OCI-LY3 (cell line): Measurements from ENCODE around the gene RNH1.

ENCODE experiments used
- H2AFZ ChIP-seq: fragments of 200-600, 300-600 bp; shearing (Covaris generic); 2 replicates; pipeline ENCODE4 v1.6.0; 2014; ENCODE audit warnings: antibody characterized with exemption, low read depth, low read length
- H3K27ac ChIP-seq: fragments of 200-600, 300-600 bp; sonication (generic); 2 replicates; pipeline ENCODE4 v1.5.1; 2014; ENCODE audit warnings: mild to moderate bottlenecking, low read length, moderate library complexity, mixed read lengths
- H3K27me3 ChIP-seq: fragments of 200-600, 300-600 bp; sonication (generic); 2 replicates; pipeline ENCODE4 v1.6.1; 2014; ENCODE audit warnings: low read depth, low read length, mixed read lengths
- H3K36me3 ChIP-seq: fragments of 200-600, 300-600 bp; sonication (generic); replicated peaks from 2 replicates; pipeline ENCODE3; 2014; ENCODE audit warnings: low read depth, low read length, mixed read lengths
- H3K4me1 ChIP-seq: fragments of 300-600, 200-600 bp; sonication (generic); 2 replicates; pipeline ENCODE4 v1.6.1; 2014; ENCODE audit warnings: low read length, mixed read lengths
- H3K4me2 ChIP-seq: fragments of 200-600, 300-600 bp; sonication (generic); 2 replicates; pipeline ENCODE4 v1.6.1; 2014; ENCODE audit warnings: low read length, mixed read lengths
- H3K4me3 ChIP-seq: fragments of 300-600, 200-600 bp; sonication (generic); 2 replicates; pipeline ENCODE4 v1.5.1; 2014; ENCODE audit warnings: antibody characterized with exemption, mild to moderate bottlenecking, low read length, moderate library complexity
- H3K79me2 ChIP-seq: fragments of 300-600, 200-600 bp; shearing (Covaris generic); 2 replicates; pipeline ENCODE4 v1.6.1; 2014; ENCODE audit warnings: mild to moderate bottlenecking, low read length, mixed read lengths
- H3K9ac ChIP-seq: fragments of 300-600, 200-600 bp; shearing (Covaris generic); 2 replicates; pipeline ENCODE4 v1.6.0; 2014; ENCODE audit warnings: mild to moderate bottlenecking, low read length, moderate library complexity
- H3K9me3 ChIP-seq: fragments of 200-600, 300-600 bp; shearing (Covaris generic); 2 replicates; pipeline ENCODE4 v1.6.1; 2014; ENCODE audit warnings: low read length, mixed read lengths; ENCODE audit not compliant: insufficient read depth
- H4K20me1 ChIP-seq: fragments of 200-600, 300-600 bp; sonication (generic); 2 replicates; pipeline ENCODE4 v1.6.1; 2016; ENCODE audit warnings: low read length, mixed read lengths; ENCODE audit not compliant: insufficient read depth
- CTCF ChIP-seq: fragments of 200-600, 300-600 bp; sonication (generic); IDR thresholded peaks from 2 replicates; pipeline ENCODE4 v1.5.1; 2014; ENCODE audit warnings: antibody characterized with exemption, low read length, low read depth
- EZH2phosphoT487 ChIP-seq: fragments of 200-600 bp; shearing (Covaris generic); IDR thresholded peaks from 2 replicates; pipeline ENCODE4 v1.6.1; 2018; ENCODE audit warnings: antibody characterized with exemption, mixed run types, low read depth

The RNH1 gene

DNA sequence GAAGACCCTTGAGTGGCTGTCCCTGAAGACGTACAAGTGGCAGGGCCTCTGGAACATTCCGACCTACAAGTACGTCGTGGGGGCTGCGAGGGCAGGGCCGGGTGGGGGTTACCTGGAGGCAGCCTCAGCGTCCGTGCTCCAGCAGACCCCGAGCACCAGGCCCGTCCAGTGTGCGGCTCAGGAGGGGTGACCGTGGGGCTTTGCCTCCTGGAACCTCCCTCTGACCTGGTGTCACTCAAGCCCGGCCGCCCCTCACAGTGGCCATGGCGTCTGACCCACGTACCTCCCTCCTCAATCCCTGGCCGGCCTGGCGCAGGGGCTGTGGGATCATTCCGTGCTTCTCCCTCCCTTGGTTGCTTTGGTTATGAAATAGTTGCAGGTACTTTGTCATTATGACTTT, 18.5 kb downstream of the RNH1 start:
- Histone ChIP-seq H4K20me1 (no peaks in the 10 kb centered on the region), H3K79me2 (peaks cover 12% of the 10 kb centered on the region; the same call in 1 of the 2 replicates), H3K4me1 (no peaks in the 10 kb centered on the region), H3K27me3 (no peaks in the 10 kb centered on the region), H3K27ac (no peak overlapping the region), H2AFZ (no peak overlapping the region), H3K4me2 (no peak overlapping the region), H3K36me3 (no peaks in the 10 kb centered on the region), H3K9ac (no peak overlapping the region), H3K4me3 (no peak overlapping the region), H3K9me3 (no peaks in the 10 kb centered on the region)
- TF ChIP-seq EZH2phosphoT487: no peak
- no peak for TF ChIP-seq CTCF

GRCh38 chr11:488062-488461, 19.0 kb downstream of the RNH1 start:
- H2AFZ ChIP-seq: no peak overlapping the region
- H3K27me3 ChIP-seq: no peaks in the 10 kb centered on the region
- H3K4me1 ChIP-seq: no peaks in the 10 kb centered on the region
- TF ChIP-seq CTCF (no peak), EZH2phosphoT487 (no peak)
- H3K36me3 ChIP-seq: no peaks in the 10 kb centered on the region
- H4K20me1 ChIP-seq: no peaks in the 10 kb centered on the region
- H3K4me2 ChIP-seq: no peak overlapping the region
- no peak overlapping the region for H3K9ac ChIP-seq
- no peaks in the 10 kb centered on the region for H3K9me3 ChIP-seq
- no peak overlapping the region for H3K27ac ChIP-seq
- peaks cover 12% of the 10 kb centered on the region; the same call in 1 of the 2 replicates for H3K79me2 ChIP-seq
- no peak overlapping the region for H3K4me3 ChIP-seq

DNA sequence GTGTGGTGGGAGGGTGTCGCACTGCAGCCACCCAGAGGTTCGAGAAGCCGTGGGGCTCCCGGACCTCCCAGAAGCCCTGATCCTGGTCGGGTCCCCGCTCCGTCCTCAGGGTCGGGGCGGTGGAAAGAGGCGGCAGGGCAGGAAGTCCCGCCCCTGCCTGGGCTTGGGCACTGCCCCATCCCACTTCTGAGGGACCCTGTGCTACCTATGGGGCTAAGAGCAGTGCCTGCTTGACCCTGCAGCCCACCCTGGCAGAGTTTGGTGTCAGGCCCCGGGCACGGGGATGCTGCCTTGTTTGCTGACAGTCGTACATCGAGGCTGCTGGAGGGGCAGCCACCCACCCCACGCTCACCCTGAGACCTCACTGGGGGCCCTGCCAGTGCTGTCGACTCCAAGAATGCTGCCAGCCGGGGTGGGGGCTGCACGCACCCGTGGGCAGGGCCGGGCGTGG, 19.4 kb downstream of the RNH1 start:
- Histone ChIP-seq H2AFZ (no peak overlapping the region), H3K9me3 (no peaks in the 10 kb centered on the region), H3K4me1 (no peaks in the 10 kb centered on the region), H3K27ac (no peak overlapping the region), H3K79me2 (peaks cover 12% of the 10 kb centered on the region; the same call in 1 of the 2 replicates), H3K4me3 (no peak overlapping the region), H3K4me2 (no peak overlapping the region), H4K20me1 (no peaks in the 10 kb centered on the region), H3K36me3 (no peaks in the 10 kb centered on the region), H3K9ac (no peak overlapping the region), H3K27me3 (no peaks in the 10 kb centered on the region)
- TF ChIP-seq CTCF: no peak
- TF ChIP-seq EZH2phosphoT487: no peak

- Histone ChIP-seq H3K9me3 (no peaks in the 10 kb centered on the region), H3K9ac (no peak overlapping the region), H3K27me3 (no peaks in the 10 kb centered on the region), H3K27ac (no peak overlapping the region), H2AFZ (no peak overlapping the region), H3K4me3 (no peak overlapping the region), H3K79me2 (peaks cover 12% of the 10 kb centered on the region; the same call in 1 of the 2 replicates), H3K4me1 (no peaks in the 10 kb centered on the region), H3K4me2 (no peak overlapping the region), H3K36me3 (no peaks in the 10 kb centered on the region), H4K20me1 (no peaks in the 10 kb centered on the region)
- TF ChIP-seq CTCF: no peak
- no peak for TF ChIP-seq EZH2phosphoT487
Measured at GRCh38 chr11:486189-486588, 20.9 kb downstream of the RNH1 start.
